Ectodermal cell (in vitro differentiated cells): Measurements from ENCODE around the gene SSRP1.

Experiments used
- H3K27ac ChIP-seq: 2 replicates; pipeline ENCODE4 v1.7.0; 2013; ENCODE audit warnings: mild to moderate bottlenecking, low read depth, low read length; ENCODE audit not compliant: insufficient read depth, poor library complexity, severe bottlenecking
- H3K27me3 ChIP-seq: 2 replicates; pipeline ENCODE4 v1.7.0; 2013; ENCODE audit warnings: mild to moderate bottlenecking, low read length; ENCODE audit not compliant: insufficient read depth, control insufficient read depth, poor library complexity, severe bottlenecking
- H3K36me3 ChIP-seq: one replicate; pipeline ENCODE4 v1.7.0; 2013; ENCODE audit warnings: low read length; ENCODE audit not compliant: control insufficient read depth, insufficient read depth
- H3K4me1 ChIP-seq: one replicate; pipeline ENCODE4 v1.7.0; 2013; ENCODE audit warnings: low read length; ENCODE audit not compliant: control insufficient read depth, insufficient read depth
- H3K4me3 ChIP-seq: 2 replicates; pipeline ENCODE4 v1.7.0; 2013; ENCODE audit warnings: low read depth, low read length, control low read depth; ENCODE audit not compliant: insufficient read depth
- H3K9me3 ChIP-seq: 2 replicates; pipeline ENCODE4 v1.7.0; 2013; ENCODE audit warnings: mild to moderate bottlenecking, low read length, moderate library complexity; ENCODE audit not compliant: control insufficient read depth
- WGBS, 2 experiments: methylation state at CpG; one replicate each; pipeline ENCODE4 v1.1.7; 2013; ENCODE audit warnings: missing lambda C conversion rate in 2 of 2; 5-methylcytosine and 5-hydroxymethylcytosine counted together

The SSRP1 gene

GRCh38 chr11:57310630-57311086 lies 25.0 kb downstream of the SSRP1 start:
- Histone ChIP-seq H3K9me3 (no peaks in the 10 kb centered on the region), H3K36me3 (peaks cover 38% of the 10 kb centered on the region), H3K4me1 (peaks cover 6% of the 10 kb centered on the region), H3K27me3 (no peaks in the 10 kb centered on the region), H3K4me3 (peak overlapping the region; percentile 29), H3K27ac (no peak overlapping the region)
- WGBS, 2 experiments = 86 to 89% methylated on average over 6 of the region's 6 CpGs

- H3K36me3 ChIP-seq = peaks cover 44% of the 10 kb centered on the region
- no peak overlapping the region for H3K4me3 ChIP-seq
- peaks cover 6% of the 10 kb centered on the region for H3K4me1 ChIP-seq
- H3K27me3 ChIP-seq = no peaks in the 10 kb centered on the region
- no peak overlapping the region for H3K27ac ChIP-seq
- WGBS, 2 experiments = 94 to 95% methylated on average over 6 of the region's 6 CpGs
- no peaks in the 10 kb centered on the region for H3K9me3 ChIP-seq
Measured at GRCh38 chr11:57310091-57310490, 25.6 kb downstream of the SSRP1 start.

- peaks cover 6% of the 10 kb centered on the region for H3K4me1 ChIP-seq
- H3K27ac ChIP-seq = no peak overlapping the region
- H3K36me3 ChIP-seq = peaks cover 44% of the 10 kb centered on the region
- H3K9me3 ChIP-seq = no peaks in the 10 kb centered on the region
- no peaks in the 10 kb centered on the region for H3K27me3 ChIP-seq
- H3K4me3 ChIP-seq = no peak overlapping the region
- 95% methylated on average over 24 of the region's 24 CpGs for WGBS, 2 experiments
Measured at GRCh38 chr11:57309106-57310059, 26.3 kb downstream of the SSRP1 start.

- Histone ChIP-seq H3K4me3 (no peak overlapping the region), H3K36me3 (peaks cover 43% of the 10 kb centered on the region), H3K9me3 (no peaks in the 10 kb centered on the region), H3K4me1 (peaks cover 6% of the 10 kb centered on the region), H3K27me3 (no peaks in the 10 kb centered on the region), H3K27ac (no peak overlapping the region)
- 91 to 92% methylated on average over 10 of the region's 10 CpGs for WGBS, 2 experiments
Measured at GRCh38 chr11:57308426-57309060, 27.1 kb downstream of the SSRP1 start.

- Histone ChIP-seq H3K4me1 (peaks cover 6% of the 10 kb centered on the region), H3K27me3 (no peaks in the 10 kb centered on the region), H3K36me3 (peaks cover 44% of the 10 kb centered on the region), H3K9me3 (no peaks in the 10 kb centered on the region), H3K4me3 (no peak overlapping the region), H3K27ac (no peak overlapping the region)
- 92 to 94% methylated on average over 7 of the region's 7 CpGs for WGBS, 2 experiments
Measured at GRCh38 chr11:57307666-57308270, 27.9 kb downstream of the SSRP1 start.

GRCh38 chr11:57306940-57307565 lies 28.6 kb downstream of the SSRP1 start:
- Histone ChIP-seq H3K4me1 (peaks cover 6% of the 10 kb centered on the region), H3K9me3 (no peaks in the 10 kb centered on the region), H3K27ac (no peak overlapping the region), H3K4me3 (no peak overlapping the region), H3K36me3 (peaks cover 45% of the 10 kb centered on the region), H3K27me3 (no peaks in the 10 kb centered on the region)
- WGBS, 2 experiments = 92 to 93% methylated on average over 9 of the region's 9 CpGs

GRCh38 chr11:57306161-57306876 lies 29.4 kb downstream of the SSRP1 start:
- Histone ChIP-seq H3K4me3 (no peak overlapping the region), H3K27ac (no peak overlapping the region), H3K9me3 (no peaks in the 10 kb centered on the region), H3K27me3 (no peaks in the 10 kb centered on the region), H3K36me3 (peaks cover 53% of the 10 kb centered on the region), H3K4me1 (no peaks in the 10 kb centered on the region)
- 94 to 95% methylated on average over 15 of the region's 15 CpGs for WGBS, 2 experiments

GRCh38 chr11:57305523-57305922 lies 30.2 kb downstream of the SSRP1 start:
- 94 to 95% methylated on average over 8 of the region's 8 CpGs for WGBS, 2 experiments
- H3K36me3 ChIP-seq = peaks cover 61% of the 10 kb centered on the region

GRCh38 chr11:57303990-57304579 lies 31.6 kb downstream of the SSRP1 start:
- Histone ChIP-seq H3K36me3 (peaks cover 61% of the 10 kb centered on the region), H3K27ac (no peak overlapping the region), H3K9me3 (no peaks in the 10 kb centered on the region), H3K4me3 (no peak overlapping the region), H3K4me1 (no peaks in the 10 kb centered on the region), H3K27me3 (no peaks in the 10 kb centered on the region)
- WGBS, 2 experiments = 94 to 96% methylated on average over 8 of the region's 8 CpGs

More at GRCh38 chr11:57305523-57305922, 30.2 kb downstream of the SSRP1 start:
- H3K4me3 ChIP-seq = no peak overlapping the region
- H3K4me1 ChIP-seq = no peaks in the 10 kb centered on the region
- no peaks in the 10 kb centered on the region for H3K27me3 ChIP-seq
- no peaks in the 10 kb centered on the region for H3K9me3 ChIP-seq
- no peak overlapping the region for H3K27ac ChIP-seq
